NOMO-1 treated with dmso at 0.1 percent for 144 hours (cell line): ENCODE results near the gene CEP19.
A peak's percentile ranks its signal among the peaks of the same experiment; 100 is the strongest.

ENCODE experiments used
- DNase-seq: peaks from one replicate; lab custom pipeline; 2025; ENCODE audit not compliant: unreplicated experiment; lab: John Stamatoyannopoulos, UW

The CEP19 gene

GRCh38 chr3:196712514-196713413, 714 bp upstream of the CEP19 start:
- peak; percentile 39 for DNase-seq

- DNase-seq, result no peak
Observed at GRCh38 chr3:196708467-196708866, 3.6 kb downstream of the CEP19 start.

DNA sequence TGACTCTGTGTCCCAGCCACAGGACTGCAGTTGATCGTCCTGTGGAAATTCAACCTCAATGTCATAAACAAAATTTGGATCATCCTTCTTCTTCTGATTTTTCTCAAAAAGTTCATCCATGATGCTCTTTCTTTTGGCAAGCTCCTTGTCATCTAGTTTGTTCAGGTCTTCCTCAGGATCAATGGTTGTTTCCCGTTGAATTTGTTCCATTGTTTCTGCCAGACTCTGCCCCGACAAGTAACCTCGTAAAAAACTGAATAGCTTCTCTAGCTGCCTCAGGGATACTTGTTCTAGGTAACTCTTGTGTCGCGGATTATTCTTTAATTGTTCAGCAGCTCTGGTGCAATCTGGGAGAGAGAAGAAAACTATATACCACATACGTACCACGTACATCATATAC, 4.5 kb downstream of the CEP19 start:
- DNase-seq, result no peak

GRCh38 chr3:196706731-196707130, 5.3 kb downstream of the CEP19 start:
- DNase-seq, result peak; percentile 41

DNA sequence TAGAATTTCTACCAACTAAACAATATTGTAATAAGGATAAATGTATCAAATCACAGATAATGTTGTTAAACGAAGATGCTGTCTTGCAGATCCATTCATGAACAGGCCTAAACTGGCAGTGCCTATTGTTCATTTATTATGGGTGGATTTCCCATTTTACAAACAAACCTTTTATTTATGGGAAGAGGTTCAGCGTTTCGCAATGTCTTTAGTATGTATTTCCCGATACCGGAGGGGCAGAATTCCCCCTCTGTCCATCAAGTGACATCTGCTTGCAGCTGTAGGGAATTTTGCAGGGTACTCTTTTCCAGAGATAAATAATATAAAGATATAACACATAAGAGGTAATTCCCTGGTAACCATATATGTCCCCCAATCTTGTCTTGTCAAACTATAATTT, 5.7 kb downstream of the CEP19 start:
- no peak for DNase-seq

DNA sequence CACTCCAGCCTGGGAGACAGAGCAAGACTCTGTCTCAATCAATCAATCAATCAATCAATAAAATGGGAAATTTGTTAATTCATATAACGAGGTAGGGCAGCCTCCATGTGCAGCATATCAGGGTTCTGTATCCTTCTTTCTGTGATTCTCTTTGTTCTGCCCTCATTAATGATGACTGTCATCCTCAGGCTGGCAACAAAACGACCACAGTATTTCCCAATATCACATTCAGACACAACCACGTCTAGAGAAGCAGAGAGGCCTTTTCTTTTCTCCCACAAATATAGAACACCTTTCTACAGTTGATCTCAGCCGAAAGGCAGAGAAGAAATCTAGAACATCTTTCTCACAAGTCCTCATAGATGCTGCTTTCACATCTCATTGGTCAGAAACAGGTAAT, 11.2 kb downstream of the CEP19 start:
- DNase-seq, result peak; percentile 22

DNA sequence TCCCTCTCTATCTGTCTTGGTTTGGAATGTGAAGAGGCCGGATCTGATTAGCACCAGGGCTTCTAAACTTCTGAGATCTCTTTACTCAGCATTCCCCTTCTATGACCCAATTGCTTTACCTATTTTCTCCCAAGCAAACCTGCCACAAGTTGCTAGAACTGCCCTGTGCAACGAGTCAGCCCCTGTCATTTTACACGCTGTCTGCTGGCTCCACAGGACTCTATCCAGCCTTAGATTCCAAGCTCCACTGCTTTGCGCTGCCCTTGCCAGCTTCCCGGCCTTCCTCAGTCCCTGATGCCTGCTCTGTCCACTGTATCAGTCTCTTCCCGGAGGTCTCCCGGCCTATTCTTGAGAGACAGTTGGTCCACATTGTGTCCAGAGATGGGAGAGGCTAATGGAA, 12.3 kb downstream of the CEP19 start:
- no peak for DNase-seq

- no peak for DNase-seq
Observed at GRCh38 chr3:196697270-196697669, 14.8 kb downstream of the CEP19 start.

GRCh38 chr3:196695849-196696226, 16.2 kb downstream of the CEP19 start:
- no peak for DNase-seq

DNA sequence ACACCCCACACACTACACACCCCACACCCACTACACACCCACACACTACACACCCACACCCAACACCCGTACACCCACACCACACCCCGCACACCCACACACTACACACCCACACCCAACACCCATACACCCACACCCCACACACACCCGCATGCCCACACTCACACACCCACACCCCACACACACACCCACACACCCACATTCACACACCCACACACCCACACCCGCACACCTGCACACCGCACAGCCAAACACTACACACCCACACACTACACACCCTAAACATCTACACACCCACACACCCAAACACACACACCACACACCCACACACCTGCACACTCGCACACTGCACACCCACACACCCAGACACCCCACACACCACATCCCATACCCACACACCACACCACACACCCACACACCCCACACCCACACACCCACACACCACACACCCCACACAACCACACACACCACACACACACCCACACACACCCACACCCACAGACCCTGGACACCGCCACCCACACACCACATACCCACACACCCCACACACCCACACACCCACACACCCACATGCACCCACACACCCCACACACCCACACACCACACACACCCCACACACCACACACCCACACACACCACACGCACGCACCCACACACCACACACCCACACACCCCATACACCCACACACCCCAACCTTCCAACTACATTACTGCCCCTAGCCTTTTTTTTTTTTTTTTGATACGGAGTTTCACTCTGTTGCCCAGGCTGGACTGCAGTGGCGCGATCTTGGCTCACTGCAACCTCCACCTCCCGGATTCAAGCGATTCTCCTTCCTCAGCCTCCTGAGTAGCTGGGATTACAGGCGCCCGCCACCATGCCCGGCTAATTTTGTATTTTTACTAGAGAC, 16.9 kb downstream of the CEP19 start:
- no peak for DNase-seq

- peak; percentile 23 for DNase-seq
Observed at GRCh38 chr3:196694202-196694638, 17.8 kb downstream of the CEP19 start.

GRCh38 chr3:196691386-196691785, 20.7 kb downstream of the CEP19 start:
- peak; percentile 27 for DNase-seq

DNA sequence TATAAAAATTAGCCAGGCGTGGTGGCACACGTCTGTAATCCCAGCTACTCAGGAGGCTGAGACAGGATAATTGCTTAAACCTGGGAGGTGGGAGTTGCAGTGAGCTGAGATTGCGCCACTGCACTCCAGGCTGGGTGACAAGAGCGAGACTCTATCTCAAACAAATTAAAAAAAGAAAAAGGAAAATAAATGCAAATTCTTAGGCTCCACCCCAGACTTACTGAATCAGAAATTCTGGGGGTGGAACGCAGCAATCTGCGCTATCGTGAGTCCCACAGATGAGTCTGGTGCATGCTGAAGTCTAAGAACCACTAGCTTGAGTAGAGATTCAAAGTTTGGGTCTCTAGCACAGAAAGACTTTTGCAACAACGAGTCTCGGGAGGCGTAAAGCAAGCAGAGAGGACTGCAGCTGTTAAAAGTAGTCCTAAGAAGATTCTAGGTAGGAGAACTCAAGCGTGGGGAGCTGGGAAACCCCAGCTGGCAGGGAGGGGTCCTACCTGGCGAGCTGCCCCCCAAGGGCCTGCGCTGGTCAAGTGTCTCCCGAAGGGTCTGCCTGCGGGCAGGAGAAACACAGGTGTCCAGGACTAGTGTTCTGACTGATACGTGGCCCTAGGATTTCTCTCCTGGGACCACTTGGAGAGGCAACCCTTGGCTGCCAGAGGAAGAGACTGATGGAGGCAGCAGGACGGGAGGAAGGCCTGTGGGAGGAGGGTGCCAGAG, 21.9 kb downstream of the CEP19 start:
- DNase-seq, result no peak

DNA sequence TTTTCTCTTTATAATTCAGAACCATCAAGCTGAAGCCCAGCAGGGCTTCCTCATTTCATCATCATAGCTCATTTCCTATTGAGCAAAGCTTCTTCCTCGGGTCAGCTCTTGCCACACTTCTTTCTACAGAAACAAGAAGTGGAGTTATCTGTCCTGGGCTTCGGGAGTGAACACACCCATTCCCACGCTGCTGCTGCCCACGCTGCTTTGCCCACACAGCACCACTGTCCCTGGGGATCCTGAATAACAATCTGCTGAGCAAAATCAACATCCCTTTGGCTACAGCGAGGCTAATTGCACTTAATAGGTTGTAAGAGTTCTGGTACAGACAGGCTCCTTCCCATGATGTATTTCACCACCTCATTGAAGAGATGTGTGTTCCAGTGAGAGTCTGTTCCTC, 23.7 kb downstream of the CEP19 start:
- peak; percentile 94 for DNase-seq

- DNase-seq, result no peak
Observed at GRCh38 chr3:196686436-196686835, 25.6 kb downstream of the CEP19 start.

DNA sequence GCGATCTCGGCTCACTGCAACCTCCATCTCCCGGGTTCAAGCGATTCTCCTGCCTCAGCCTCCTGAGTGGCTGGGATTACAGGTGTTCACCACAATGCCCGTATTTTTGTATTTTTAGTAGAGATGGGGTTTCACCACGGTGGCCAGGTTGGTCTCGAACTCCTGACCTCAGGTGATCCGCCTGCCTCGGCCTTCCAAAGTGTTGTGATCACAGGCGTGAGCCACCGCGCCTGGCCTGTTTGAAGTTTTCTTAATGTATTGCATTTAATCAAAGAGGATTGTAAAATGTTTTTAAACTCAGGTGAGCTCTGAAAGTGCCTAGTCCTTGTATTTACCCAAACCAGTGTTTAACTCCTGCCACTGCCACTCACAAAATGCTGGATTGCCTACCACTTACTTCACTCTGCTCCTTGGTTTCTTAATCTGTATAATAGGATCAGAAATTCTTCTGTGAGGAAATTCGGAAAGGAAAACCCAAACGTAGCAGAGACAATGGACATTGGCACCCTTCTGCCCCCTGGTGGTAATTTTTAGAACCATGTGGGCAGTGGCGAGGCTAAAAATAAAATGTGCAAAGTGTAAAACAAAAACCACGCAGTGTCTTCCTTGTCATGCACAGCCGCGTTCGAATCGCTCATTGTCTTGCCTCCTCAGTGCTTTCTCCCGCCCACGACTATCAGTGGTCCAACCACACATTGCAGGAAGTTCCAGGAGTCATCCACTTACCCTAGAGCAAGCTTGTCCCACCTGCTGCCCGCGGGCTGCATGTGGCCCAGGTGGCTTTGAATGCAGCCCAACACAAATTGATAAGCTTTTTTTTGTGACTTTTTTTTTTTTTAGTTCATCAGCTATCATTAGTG, 27.3 kb downstream of the CEP19 start:
- peak; percentile 90 for DNase-seq

GRCh38 chr3:196677931-196678330, 34.1 kb downstream of the CEP19 start:
- DNase-seq, result no peak

GRCh38 chr3:196677353-196677752, 34.7 kb downstream of the CEP19 start:
- no peak for DNase-seq

DNA sequence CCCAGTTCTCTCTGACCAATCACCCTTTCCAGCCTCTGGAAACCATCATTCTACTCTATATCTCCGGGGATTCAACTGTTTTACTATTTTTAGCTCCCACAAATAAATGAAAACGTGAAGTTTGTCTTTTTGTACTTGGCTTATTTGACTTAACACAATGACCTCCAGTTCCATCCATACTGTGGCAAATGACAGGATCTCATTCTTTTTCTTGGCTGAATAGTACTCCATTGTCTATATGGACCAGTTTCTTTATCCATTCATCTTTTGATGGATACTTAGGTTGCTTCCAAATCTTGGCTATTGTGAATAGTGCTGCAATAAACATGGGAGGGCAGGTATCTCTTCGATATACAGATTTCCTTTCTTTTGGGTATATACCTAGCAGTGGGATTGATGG, 38.4 kb downstream of the CEP19 start:
- DNase-seq, result no peak

- DNase-seq, result no peak
Observed at GRCh38 chr3:196670339-196670738, 41.7 kb downstream of the CEP19 start.
